ENCODE data around the gene PIK3R6. TPM values are rescaled to one million over a fixed set of nuclear protein-coding genes. Genes with fewer than 3 reads are reported as not detected.

The PIK3R6 gene
- total RNA-seq, 4 donors from 2014 or later, result 0.55 to 1.4 TPM; not detected in 2

GRCh38 chr17:8871081-8871581, 3.7 kb upstream of the PIK3R6 start:
- WGBS, 2 donors (ENCODE audit: low coverage in 1 of 2), result 62 to 74% methylated on average over 7 to 10 of the region's 13 CpGs

GRCh38 chr17:8870406-8871040, 3.0 kb upstream of the PIK3R6 start:
- in situ Hi-C loops (cut with MboI; ENCODE audit: low pct_ligation_motif_present in 1 of 4, low pct_unique_long_range_greater_than_20kb in 1 of 4, low sequenced_read_pairs in 3 of 4), result no loop called here

More at GRCh38 chr17:8871081-8871581, 3.7 kb upstream of the PIK3R6 start:
- peaks cover 10% of the 10 kb centered on the region for H3K27me3 ChIP-seq
- no peak for TF ChIP-seq POLR2A (IDR thresholded peaks at IDR 0.05)
- no peak for TF ChIP-seq EP300 (IDR thresholded peaks at IDR 0.05; ENCODE audit: low read depth)
- no peak for TF ChIP-seq CTCF (IDR thresholded peaks at IDR 0.05)
- DNase-seq, result no peak
- H3K4me3 ChIP-seq, result no peak overlapping the region
- H3K9me3 ChIP-seq, result no peaks in the 10 kb centered on the region
- H3K4me1 ChIP-seq, result no peaks in the 10 kb centered on the region
- H3K36me3 ChIP-seq, result no peaks in the 10 kb centered on the region
- in situ Hi-C loops (cut with MboI; ENCODE audit: low pct_ligation_motif_present in 1 of 4, low pct_unique_long_range_greater_than_20kb in 1 of 4, low sequenced_read_pairs in 3 of 4) (no loop called here), intact Hi-C loops (cut with DNase I; ENCODE audit: low total_unique reads) (no loop called here)
- no peak overlapping the region for H3K27ac ChIP-seq

GRCh38 chr17:8869114-8869815, 1.8 kb upstream of the PIK3R6 start:
- TF ChIP-seq POLR2A (IDR thresholded peaks at IDR 0.05) (no peak), CTCF (IDR thresholded peaks at IDR 0.05) (no peak), POLR2AphosphoS5 (IDR thresholded peaks at IDR 0.05) (no peak), EP300 (IDR thresholded peaks at IDR 0.05; ENCODE audit: low read depth) (no peak)
- Histone ChIP-seq H3K36me3 (no peaks in the 10 kb centered on the region), H3K4me3 (no peak overlapping the region), H3K27ac (no peak overlapping the region), H3K27me3 (peaks cover 5% of the 10 kb centered on the region), H3K4me1 (no peaks in the 10 kb centered on the region), H3K9me3 (no peaks in the 10 kb centered on the region)
- no peak for DNase-seq
- in situ Hi-C loops (cut with MboI; ENCODE audit: low pct_ligation_motif_present in 1 of 4, low pct_unique_long_range_greater_than_20kb in 1 of 4, low sequenced_read_pairs in 3 of 4) (no loop called here), intact Hi-C loops (cut with DNase I; ENCODE audit: low total_unique reads) (no loop called here)
- 70 to 71% methylated on average over 9 to 11 of the region's 11 CpGs for WGBS, 2 donors (ENCODE audit: low coverage in 1 of 2)

More at GRCh38 chr17:8870406-8871040, 3.0 kb upstream of the PIK3R6 start:
- TF ChIP-seq POLR2AphosphoS5 (IDR thresholded peaks at IDR 0.05), result no peak
- no peak for TF ChIP-seq EP300 (IDR thresholded peaks at IDR 0.05; ENCODE audit: low read depth)
- TF ChIP-seq POLR2A (IDR thresholded peaks at IDR 0.05), result no peak
- TF ChIP-seq CTCF (IDR thresholded peaks at IDR 0.05), result no peak
- H3K36me3 ChIP-seq, result no peaks in the 10 kb centered on the region
- no peaks in the 10 kb centered on the region for H3K9me3 ChIP-seq
- no peak overlapping the region for H3K27ac ChIP-seq
- no peaks in the 10 kb centered on the region for H3K4me1 ChIP-seq
- no peak for DNase-seq
- intact Hi-C loops (cut with DNase I; ENCODE audit: low total_unique reads), result no loop called here
- peaks cover 10% of the 10 kb centered on the region for H3K27me3 ChIP-seq
- no peak overlapping the region for H3K4me3 ChIP-seq
- 87 to 97% methylated on average over 6 to 13 of the region's 13 CpGs for WGBS, 2 donors (ENCODE audit: low coverage in 1 of 2)

GRCh38 chr17:8868529-8868951, 1.1 kb upstream of the PIK3R6 start:
- DNase-seq, result no peak
- WGBS, 2 donors (ENCODE audit: low coverage in 1 of 2), result 68 to 100% methylated on average over 1 to 4 of the region's 4 CpGs
- no peaks in the 10 kb centered on the region for H3K4me1 ChIP-seq
- no peaks in the 10 kb centered on the region for H3K36me3 ChIP-seq
- no peak overlapping the region for H3K27ac ChIP-seq
- no peak overlapping the region for H3K4me3 ChIP-seq
- in situ Hi-C loops (cut with MboI; ENCODE audit: low pct_ligation_motif_present in 1 of 4, low pct_unique_long_range_greater_than_20kb in 1 of 4, low sequenced_read_pairs in 3 of 4), result no loop called here
- H3K27me3 ChIP-seq, result no peaks in the 10 kb centered on the region
- intact Hi-C loops (cut with DNase I; ENCODE audit: low total_unique reads), result no loop called here
- H3K9me3 ChIP-seq, result no peaks in the 10 kb centered on the region
- TF ChIP-seq POLR2AphosphoS5 (IDR thresholded peaks at IDR 0.05), result no peak
- no peak for TF ChIP-seq EP300 (IDR thresholded peaks at IDR 0.05; ENCODE audit: low read depth)
- TF ChIP-seq POLR2A (IDR thresholded peaks at IDR 0.05), result no peak
- TF ChIP-seq CTCF (IDR thresholded peaks at IDR 0.05), result no peak

Data from transverse colon (tissue), 4 donors.